ENCODE data around the gene CMYA5.

Gene CMYA5

DNA sequence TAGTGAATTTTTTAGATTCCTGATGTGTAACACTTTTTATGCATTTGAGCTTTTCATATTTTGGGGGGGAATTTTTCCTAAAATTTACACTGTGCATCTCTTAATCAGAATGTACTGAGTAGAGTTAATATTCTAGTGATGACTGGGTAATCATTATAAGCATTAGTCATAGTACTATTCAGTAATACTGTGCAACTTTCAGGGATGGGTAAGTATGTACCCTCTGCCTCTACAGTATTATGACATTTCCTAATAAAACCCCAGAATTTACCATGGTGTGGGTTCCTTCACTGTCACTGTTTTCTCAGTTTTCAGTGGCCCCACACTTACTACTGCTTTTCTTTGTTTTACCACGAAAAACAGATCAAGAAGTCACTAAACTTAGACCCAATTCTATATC is 2.8 kb upstream of the CMYA5 start:
- Histone ChIP-seq H3K4me3 (ENCODE audit: low read length) (no peak overlapping the region), H3K9ac (ENCODE audit: low read depth, low read length) (no peak overlapping the region), H3K27me3 (ENCODE audit: insufficient read depth, low read length) (peaks cover 19% of the 10 kb centered on the region; the same call in 1 of the 2 replicates), H3K27ac (ENCODE audit: low read length) (no peak overlapping the region), H3K9me3 (ENCODE audit: insufficient read depth, low read depth, low read length) (no peaks in the 10 kb centered on the region), H3K4me1 (ENCODE audit: insufficient read depth, low read length) (0 out of 2 replicates have a peak, but pooled peaks cover 3% of the 10 kb centered on the region), H3K36me3 (ENCODE audit: insufficient read depth, low read depth, low read length) (peaks cover 20% of the 10 kb centered on the region)

DNA sequence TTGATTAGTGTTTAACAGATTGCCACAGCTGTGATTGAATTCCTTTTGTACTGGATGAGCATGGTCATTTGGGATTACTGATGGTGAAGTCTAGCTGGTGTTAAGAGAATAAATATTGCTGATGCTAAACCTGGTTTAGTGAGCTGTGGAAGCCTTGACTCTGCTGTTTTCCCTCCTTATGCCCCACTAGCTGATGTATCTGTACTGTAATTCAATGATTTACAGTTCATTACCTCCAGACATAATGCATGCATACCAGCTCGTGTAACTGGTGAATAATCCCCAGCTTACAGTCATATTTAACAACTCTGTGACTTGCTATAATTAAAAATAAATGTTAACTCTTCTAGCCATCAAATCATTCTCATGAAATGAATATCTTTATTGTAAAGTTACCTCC is 1.7 kb upstream of the CMYA5 start:
- H3K4me1 ChIP-seq (ENCODE audit: insufficient read depth, low read length), result 0 out of 2 replicates have a peak, but pooled peaks cover 4% of the 10 kb centered on the region
- peaks cover 9% of the 10 kb centered on the region for H3K36me3 ChIP-seq (ENCODE audit: insufficient read depth, low read depth, low read length)
- peaks cover 19% of the 10 kb centered on the region; the same call in 1 of the 2 replicates for H3K27me3 ChIP-seq (ENCODE audit: insufficient read depth, low read length)
- no peak overlapping the region for H3K9ac ChIP-seq (ENCODE audit: low read depth, low read length)
- H3K4me3 ChIP-seq (ENCODE audit: low read length), result no peak overlapping the region
- no peaks in the 10 kb centered on the region for H3K9me3 ChIP-seq (ENCODE audit: insufficient read depth, low read depth, low read length)
- no peak overlapping the region for H3K27ac ChIP-seq (ENCODE audit: low read length)

DNA sequence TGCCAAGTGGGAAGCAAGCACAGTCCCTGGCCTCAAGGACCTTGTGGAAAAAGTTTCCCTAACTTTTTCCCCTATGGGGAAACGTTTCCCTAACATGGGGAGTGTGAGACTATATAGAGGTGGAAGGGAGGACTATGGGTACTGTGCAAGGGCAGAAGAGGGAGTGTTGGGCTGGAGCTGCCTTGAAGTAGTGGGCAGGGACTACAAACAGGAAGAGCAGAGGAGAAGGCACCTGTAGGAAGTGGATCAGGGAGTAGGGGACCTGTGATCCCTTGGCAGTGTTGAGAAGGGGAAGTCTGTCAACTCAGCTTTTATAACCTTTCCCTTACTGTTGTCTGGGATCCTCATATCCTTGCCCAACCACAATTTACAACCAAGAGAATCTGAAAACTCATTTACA is 1.4 kb downstream of the CMYA5 start:
- no peaks in the 10 kb centered on the region for H3K9me3 ChIP-seq (ENCODE audit: insufficient read depth, low read depth, low read length)
- peaks cover 19% of the 10 kb centered on the region; the same call in 1 of the 2 replicates for H3K27me3 ChIP-seq (ENCODE audit: insufficient read depth, low read length)
- H3K27ac ChIP-seq (ENCODE audit: low read length), result no peak overlapping the region
- H3K4me1 ChIP-seq (ENCODE audit: insufficient read depth, low read length), result 0 out of 2 replicates have a peak, but pooled peaks cover 4% of the 10 kb centered on the region
- H3K4me3 ChIP-seq (ENCODE audit: low read length), result no peak overlapping the region
- no peaks in the 10 kb centered on the region for H3K36me3 ChIP-seq (ENCODE audit: insufficient read depth, low read depth, low read length)
- no peak overlapping the region for H3K9ac ChIP-seq (ENCODE audit: low read depth, low read length)

GRCh38 chr5:79692596-79692995 is 3.0 kb downstream of the CMYA5 start:
- H3K27ac ChIP-seq (ENCODE audit: low read length), result no peak overlapping the region
- no peaks in the 10 kb centered on the region for H3K36me3 ChIP-seq (ENCODE audit: insufficient read depth, low read depth, low read length)
- H3K4me3 ChIP-seq (ENCODE audit: low read length), result no peak overlapping the region
- no peaks in the 10 kb centered on the region for H3K9me3 ChIP-seq (ENCODE audit: insufficient read depth, low read depth, low read length)
- peaks cover 19% of the 10 kb centered on the region; the same call in 1 of the 2 replicates for H3K27me3 ChIP-seq (ENCODE audit: insufficient read depth, low read length)
- H3K9ac ChIP-seq (ENCODE audit: low read depth, low read length), result no peak overlapping the region
- 0 out of 2 replicates have a peak, but pooled peaks cover 4% of the 10 kb centered on the region for H3K4me1 ChIP-seq (ENCODE audit: insufficient read depth, low read length)

DNA sequence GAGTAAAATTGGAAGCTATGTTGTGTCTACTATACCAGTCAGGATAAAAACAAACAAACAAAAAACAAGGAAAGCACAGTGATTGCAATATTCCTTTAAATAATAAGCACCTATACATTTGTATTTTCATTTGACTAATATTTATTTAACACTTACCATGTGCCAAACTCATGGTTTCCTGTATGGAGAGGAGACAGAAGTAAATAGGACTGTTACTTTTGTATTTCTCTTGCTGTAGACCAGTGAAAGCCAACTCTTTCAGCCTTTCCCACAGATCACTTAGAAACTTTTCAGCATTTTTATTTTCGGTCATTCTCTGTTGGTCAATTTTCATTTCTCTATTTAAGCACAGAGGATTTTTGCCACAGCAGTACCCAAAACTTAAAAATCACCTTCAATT is 4.5 kb downstream of the CMYA5 start:
- Histone ChIP-seq H3K4me3 (ENCODE audit: low read length) (no peak overlapping the region), H3K9ac (ENCODE audit: low read depth, low read length) (no peak overlapping the region), H3K27me3 (ENCODE audit: insufficient read depth, low read length) (peaks cover 14% of the 10 kb centered on the region; the same call in 1 of the 2 replicates), H3K36me3 (ENCODE audit: insufficient read depth, low read depth, low read length) (no peaks in the 10 kb centered on the region), H3K4me1 (ENCODE audit: insufficient read depth, low read length) (0 out of 2 replicates have a peak, but pooled peaks cover 4% of the 10 kb centered on the region), H3K9me3 (ENCODE audit: insufficient read depth, low read depth, low read length) (no peaks in the 10 kb centered on the region), H3K27ac (ENCODE audit: low read length) (no peak overlapping the region)

- no peak overlapping the region for H3K27ac ChIP-seq (ENCODE audit: low read length)
- H3K4me3 ChIP-seq (ENCODE audit: low read length), result no peak overlapping the region
- 0 out of 2 replicates have a peak, but pooled peaks cover 4% of the 10 kb centered on the region for H3K4me1 ChIP-seq (ENCODE audit: insufficient read depth, low read length)
- H3K36me3 ChIP-seq (ENCODE audit: insufficient read depth, low read depth, low read length), result no peaks in the 10 kb centered on the region
- H3K9ac ChIP-seq (ENCODE audit: low read depth, low read length), result no peak overlapping the region
- H3K27me3 ChIP-seq (ENCODE audit: insufficient read depth, low read length), result peaks cover 10% of the 10 kb centered on the region; the same call in 1 of the 2 replicates
- H3K9me3 ChIP-seq (ENCODE audit: insufficient read depth, low read depth, low read length), result no peaks in the 10 kb centered on the region
These were observed 5.0 kb downstream of the CMYA5 start for GRCh38 chr5:79694652-79695051.

- Histone ChIP-seq H3K4me1 (ENCODE audit: insufficient read depth, low read length) (0 out of 2 replicates have a peak, but pooled peaks cover 4% of the 10 kb centered on the region), H3K27me3 (ENCODE audit: insufficient read depth, low read length) (peaks cover 3% of the 10 kb centered on the region; the same call in 1 of the 2 replicates), H3K4me3 (ENCODE audit: low read length) (no peak overlapping the region), H3K9me3 (ENCODE audit: insufficient read depth, low read depth, low read length) (no peaks in the 10 kb centered on the region), H3K27ac (ENCODE audit: low read length) (no peak overlapping the region), H3K36me3 (ENCODE audit: insufficient read depth, low read depth, low read length) (no peaks in the 10 kb centered on the region), H3K9ac (ENCODE audit: low read depth, low read length) (no peak overlapping the region)
These were observed 5.9 kb downstream of the CMYA5 start for GRCh38 chr5:79695526-79695925.

GRCh38 chr5:79697222-79698170 is 7.9 kb downstream of the CMYA5 start:
- Histone ChIP-seq H3K4me1 (ENCODE audit: insufficient read depth, low read length) (no peaks in the 10 kb centered on the region), H3K9me3 (ENCODE audit: insufficient read depth, low read depth, low read length) (no peaks in the 10 kb centered on the region), H3K27ac (ENCODE audit: low read length) (no peak overlapping the region), H3K4me3 (ENCODE audit: low read length) (no peak overlapping the region), H3K27me3 (ENCODE audit: insufficient read depth, low read length) (no peaks in the 10 kb centered on the region), H3K36me3 (ENCODE audit: insufficient read depth, low read depth, low read length) (no peaks in the 10 kb centered on the region), H3K9ac (ENCODE audit: low read depth, low read length) (no peak overlapping the region)

DNA sequence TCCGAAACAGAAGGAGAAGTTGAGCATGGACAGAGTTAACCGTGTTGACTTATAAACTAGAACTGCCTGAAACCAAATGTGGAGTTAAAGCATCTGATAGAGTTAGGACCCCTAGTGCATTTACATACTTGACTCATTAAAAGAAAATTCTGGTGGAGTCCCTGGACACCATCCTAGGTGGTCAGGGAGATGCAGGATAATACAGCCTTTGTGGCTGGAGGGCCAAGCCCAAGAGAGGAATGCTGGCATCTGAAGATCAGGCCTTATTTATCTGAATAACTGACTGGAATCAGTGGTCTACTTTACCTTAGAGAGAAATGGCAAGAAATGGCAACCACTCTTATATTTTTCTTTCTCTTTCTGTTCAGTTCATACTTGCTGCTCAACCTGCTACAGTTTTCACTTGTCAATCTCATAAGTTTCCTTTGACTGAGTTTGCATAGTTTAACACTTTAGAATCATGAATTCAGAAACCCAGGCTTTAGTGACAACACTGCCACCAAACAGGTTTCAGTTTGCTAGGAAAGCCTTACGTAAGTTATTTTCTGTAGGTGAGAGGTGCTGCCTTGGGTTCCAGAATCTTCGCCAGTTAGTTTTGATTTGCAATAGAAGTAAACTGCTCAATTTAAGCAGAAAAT is 10.2 kb downstream of the CMYA5 start:
- H3K27ac ChIP-seq (ENCODE audit: low read length), result no peak overlapping the region
- no peak overlapping the region for H3K4me3 ChIP-seq (ENCODE audit: low read length)
- no peak overlapping the region for H3K9ac ChIP-seq (ENCODE audit: low read depth, low read length)
- no peaks in the 10 kb centered on the region for H3K4me1 ChIP-seq (ENCODE audit: insufficient read depth, low read length)
- no peaks in the 10 kb centered on the region for H3K36me3 ChIP-seq (ENCODE audit: insufficient read depth, low read depth, low read length)
- no peaks in the 10 kb centered on the region for H3K9me3 ChIP-seq (ENCODE audit: insufficient read depth, low read depth, low read length)
- H3K27me3 ChIP-seq (ENCODE audit: insufficient read depth, low read length), result no peaks in the 10 kb centered on the region

- no peak overlapping the region for H3K9ac ChIP-seq (ENCODE audit: low read depth, low read length)
- no peaks in the 10 kb centered on the region; the same call in 1 of the 2 replicates for H3K9me3 ChIP-seq (ENCODE audit: insufficient read depth, low read depth, low read length)
- no peaks in the 10 kb centered on the region for H3K36me3 ChIP-seq (ENCODE audit: insufficient read depth, low read depth, low read length)
- H3K27ac ChIP-seq (ENCODE audit: low read length), result no peak overlapping the region
- no peaks in the 10 kb centered on the region for H3K27me3 ChIP-seq (ENCODE audit: insufficient read depth, low read length)
- H3K4me3 ChIP-seq (ENCODE audit: low read length), result no peak overlapping the region
- no peaks in the 10 kb centered on the region for H3K4me1 ChIP-seq (ENCODE audit: insufficient read depth, low read length)
These were observed 13.2 kb downstream of the CMYA5 start for GRCh38 chr5:79702606-79703380.

DNA sequence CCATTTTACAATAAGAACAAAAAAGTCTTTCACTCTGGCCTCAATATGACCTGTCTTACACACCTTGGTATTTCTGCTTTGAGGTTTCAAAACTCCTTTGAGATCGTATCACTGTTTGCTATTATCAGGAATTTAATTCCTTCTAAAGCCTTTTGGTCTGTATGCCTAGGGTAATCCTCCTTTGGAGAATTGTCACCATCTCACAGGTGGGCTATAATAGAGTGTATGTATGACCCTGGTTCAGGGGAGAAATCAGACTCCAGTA is 13.7 kb downstream of the CMYA5 start:
- Histone ChIP-seq H3K4me1 (ENCODE audit: insufficient read depth, low read length) (no peaks in the 10 kb centered on the region), H3K27ac (ENCODE audit: low read length) (no peak overlapping the region), H3K36me3 (ENCODE audit: insufficient read depth, low read depth, low read length) (no peaks in the 10 kb centered on the region), H3K27me3 (ENCODE audit: insufficient read depth, low read length) (no peaks in the 10 kb centered on the region), H3K9me3 (ENCODE audit: insufficient read depth, low read depth, low read length) (no peaks in the 10 kb centered on the region; the same call in 1 of the 2 replicates), H3K4me3 (ENCODE audit: low read length) (no peak overlapping the region), H3K9ac (ENCODE audit: low read depth, low read length) (no peak overlapping the region)

Measured in iPS-20b (cell line).